ENCODE data around the gene NPR3.

- no peak for TF ChIP-seq POLR2A (IDR thresholded peaks at IDR 0.05)
- TF ChIP-seq, protein P1, sequence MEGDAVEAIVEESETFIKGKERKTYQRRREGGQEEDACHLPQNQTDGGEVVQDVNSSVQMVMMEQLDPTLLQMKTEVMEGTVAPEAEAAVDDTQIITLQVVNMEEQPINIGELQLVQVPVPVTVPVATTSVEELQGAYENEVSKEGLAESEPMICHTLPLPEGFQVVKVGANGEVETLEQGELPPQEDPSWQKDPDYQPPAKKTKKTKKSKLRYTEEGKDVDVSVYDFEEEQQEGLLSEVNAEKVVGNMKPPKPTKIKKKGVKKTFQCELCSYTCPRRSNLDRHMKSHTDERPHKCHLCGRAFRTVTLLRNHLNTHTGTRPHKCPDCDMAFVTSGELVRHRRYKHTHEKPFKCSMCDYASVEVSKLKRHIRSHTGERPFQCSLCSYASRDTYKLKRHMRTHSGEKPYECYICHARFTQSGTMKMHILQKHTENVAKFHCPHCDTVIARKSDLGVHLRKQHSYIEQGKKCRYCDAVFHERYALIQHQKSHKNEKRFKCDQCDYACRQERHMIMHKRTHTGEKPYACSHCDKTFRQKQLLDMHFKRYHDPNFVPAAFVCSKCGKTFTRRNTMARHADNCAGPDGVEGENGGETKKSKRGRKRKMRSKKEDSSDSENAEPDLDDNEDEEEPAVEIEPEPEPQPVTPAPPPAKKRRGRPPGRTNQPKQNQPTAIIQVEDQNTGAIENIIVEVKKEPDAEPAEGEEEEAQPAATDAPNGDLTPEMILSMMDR (IDR thresholded peaks at IDR 0.05) = peak in 1 of 4 experiments; percentile 7
- TF ChIP-seq EP300 (IDR thresholded peaks at IDR 0.05) = no peak
- no peak for TF ChIP-seq POLR2AphosphoS5 (IDR thresholded peaks at IDR 0.05)
Observed at GRCh38 chr5:32712481-32713360, 1.6 kb downstream of the NPR3 start.
